ENCODE measurements around the gene PEX11A. TPM values are rescaled to one million over a fixed set of nuclear protein-coding genes. Genes with fewer than 3 reads are reported as not detected.

The PEX11A gene
- polyA plus RNA-seq, 1 experiment, result 7.5 TPM

DNA sequence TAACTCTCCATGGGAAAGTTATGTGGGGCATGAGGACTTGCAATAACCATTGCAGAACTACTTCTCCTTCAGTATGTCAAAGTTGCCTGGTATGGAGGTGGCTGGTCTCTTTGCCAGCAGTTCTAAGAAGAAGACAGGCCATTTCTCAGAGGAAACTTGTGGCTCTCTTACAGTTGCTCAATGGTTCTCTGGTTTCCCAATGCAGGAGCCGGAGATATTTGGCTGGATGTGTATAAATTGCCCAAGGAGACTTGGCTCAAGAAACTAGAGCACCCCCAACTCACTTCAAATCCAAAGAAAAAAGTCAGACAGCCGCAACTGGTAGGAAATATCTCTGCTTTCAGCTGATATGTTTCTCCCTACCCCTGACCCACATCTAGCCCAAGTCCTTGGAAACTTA is 24.2 kb upstream of the PEX11A start:
- H3K9me3 ChIP-seq (ENCODE audit: control insufficient read depth, insufficient read depth, low read length), result no peaks in the 10 kb centered on the region
- TF ChIP-seq CTCF (IDR thresholded peaks at IDR 0.05; ENCODE audit: low read depth, low read length), result no peak
- POLR2A ChIA-PET, result no interaction called here
- no peak overlapping the region for H3K4me3 ChIP-seq (ENCODE audit: low read depth, low read length)
- H3K27me3 ChIP-seq (ENCODE audit: control insufficient read depth, insufficient read depth, low read length), result peaks cover 23% of the 10 kb centered on the region
- no peak for DNase-seq (ENCODE audit: low read depth, low spot score)
- H3K27ac ChIP-seq (ENCODE audit: low read depth, low read length), result no peak overlapping the region
- CTCF ChIA-PET, result no interaction called here

DNA sequence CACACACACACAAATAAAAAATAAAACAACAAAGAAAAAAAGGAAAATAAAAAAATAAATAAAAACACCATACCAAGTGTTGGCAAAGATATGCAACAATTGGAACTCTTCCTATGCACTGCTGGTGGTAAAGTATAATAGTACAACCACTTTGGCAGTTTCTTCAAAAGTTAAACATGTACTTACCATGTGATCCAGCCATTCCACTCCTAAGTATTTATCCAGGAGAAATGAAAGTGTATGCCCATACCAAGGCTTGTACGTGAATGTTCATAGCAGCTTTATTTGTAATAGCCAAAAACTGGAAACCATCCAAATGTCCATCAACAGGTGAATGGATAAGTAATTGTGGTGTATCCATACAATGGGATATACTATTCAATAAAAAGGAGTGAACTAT is 17.0 kb upstream of the PEX11A start:
- no peak for DNase-seq (ENCODE audit: low read depth, low spot score)
- no peak overlapping the region for H3K4me3 ChIP-seq (ENCODE audit: low read depth, low read length)
- ChIA-PET POLR2A (interaction anchor here (0.5 kb wide), 1 partner anchor 768 kb away, joined by 8 read pairs; no protein-coding TSS in a partner anchor), CTCF (no interaction called here)
- TF ChIP-seq CTCF (IDR thresholded peaks at IDR 0.05; ENCODE audit: low read depth, low read length), result no peak
- no peak overlapping the region for H3K27ac ChIP-seq (ENCODE audit: low read depth, low read length)
- H3K27me3 ChIP-seq (ENCODE audit: control insufficient read depth, insufficient read depth, low read length), result peaks cover 42% of the 10 kb centered on the region
- no peaks in the 10 kb centered on the region for H3K9me3 ChIP-seq (ENCODE audit: control insufficient read depth, insufficient read depth, low read length)

- ChIA-PET CTCF (interaction anchor here (0.7 kb wide), 1 partner anchor 170 kb away, joined by 4 read pairs; no protein-coding TSS in a partner anchor), POLR2A (no interaction called here)
- Histone ChIP-seq H3K27ac (ENCODE audit: low read depth, low read length) (no peak overlapping the region), H3K27me3 (ENCODE audit: control insufficient read depth, insufficient read depth, low read length) (peaks cover 36% of the 10 kb centered on the region), H3K4me3 (ENCODE audit: low read depth, low read length) (no peak overlapping the region), H3K9me3 (ENCODE audit: control insufficient read depth, insufficient read depth, low read length) (no peaks in the 10 kb centered on the region)
- no peak for DNase-seq (ENCODE audit: low read depth, low spot score)
- no peak for TF ChIP-seq CTCF (IDR thresholded peaks at IDR 0.05; ENCODE audit: low read depth, low read length)
These were observed 13.9 kb upstream of the PEX11A start for GRCh38 chr15:89704411-89704810.

DNA sequence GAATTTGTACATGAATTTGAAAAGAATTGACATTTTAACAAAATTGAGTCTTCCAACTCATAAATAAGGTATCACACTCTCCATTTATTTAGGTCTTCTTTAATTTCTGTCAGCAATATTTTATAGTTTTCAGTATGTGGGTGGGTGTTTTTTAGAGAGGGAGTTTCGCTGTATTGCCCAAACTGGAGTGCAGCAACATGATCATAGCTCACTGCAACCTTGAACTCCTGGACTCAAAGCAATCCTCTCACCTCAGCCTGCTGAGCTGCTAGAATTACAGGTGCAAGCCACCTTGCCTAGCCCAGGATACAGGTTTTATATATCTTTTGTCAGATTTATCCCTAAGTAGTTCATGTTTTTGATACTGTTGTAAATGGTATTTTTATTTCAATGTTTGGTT is 4.6 kb upstream of the PEX11A start:
- peaks cover 5% of the 10 kb centered on the region for H3K27me3 ChIP-seq (ENCODE audit: control insufficient read depth, insufficient read depth, low read length)
- TF ChIP-seq CTCF (IDR thresholded peaks at IDR 0.05; ENCODE audit: low read depth, low read length), result no peak
- CTCF ChIA-PET, result interaction anchor here (1.2 kb wide), 1 partner anchor 12 kb away, joined by 3 read pairs; no protein-coding TSS in a partner anchor
- no peak for DNase-seq (ENCODE audit: low read depth, low spot score)
- POLR2A ChIA-PET, result no interaction called here
- H3K4me3 ChIP-seq (ENCODE audit: low read depth, low read length), result no peak overlapping the region
- no peak overlapping the region for H3K27ac ChIP-seq (ENCODE audit: low read depth, low read length)
- peaks cover 4% of the 10 kb centered on the region; the same call in 1 of the 2 replicates for H3K9me3 ChIP-seq (ENCODE audit: control insufficient read depth, insufficient read depth, low read length)

GRCh38 chr15:89693696-89694095 is 3.1 kb upstream of the PEX11A start:
- H3K27me3 ChIP-seq (ENCODE audit: control insufficient read depth, insufficient read depth, low read length), result peaks cover 5% of the 10 kb centered on the region
- ChIA-PET CTCF (no interaction called here), POLR2A (no interaction called here)
- no peak overlapping the region for H3K27ac ChIP-seq (ENCODE audit: low read depth, low read length)
- H3K9me3 ChIP-seq (ENCODE audit: control insufficient read depth, insufficient read depth, low read length), result peaks cover 4% of the 10 kb centered on the region; the same call in 1 of the 2 replicates
- no peak for TF ChIP-seq CTCF (IDR thresholded peaks at IDR 0.05; ENCODE audit: low read depth, low read length)
- no peak overlapping the region for H3K4me3 ChIP-seq (ENCODE audit: low read depth, low read length)
- DNase-seq (ENCODE audit: low read depth, low spot score), result no peak
